Keratinocyte (primary cell): Measurements from ENCODE around the gene ZMYND8.

ENCODE experiments used
- EZH2 ChIP-seq: IDR thresholded peaks from one replicate; pipeline ENCODE4 v1.6.1; 2012; ENCODE audit warnings: inconsistent platforms, mild to moderate bottlenecking, low read length, moderate library complexity
- TF ChIP-seq, protein P1 (sequence below), 3 experiments: IDR thresholded peaks in 1 of 3; conservative IDR thresholded peaks in 1 of 3; optimal IDR thresholded peaks in 1 of 3; 2 replicates in 2 of 3; 3 replicates in 1 of 3; pipeline versions ENCODE3 to v1.5.1; 2011; ENCODE audit warnings: low read length in 3 of 3, mild to moderate bottlenecking in 3 of 3, moderate library complexity in 2 of 3, control low read depth in 1 of 3, inconsistent platforms in 1 of 3; ENCODE audit not compliant: insufficient read depth in 2 of 3; ENCODE audit errors: extremely low read depth in 1 of 3

DNA sequence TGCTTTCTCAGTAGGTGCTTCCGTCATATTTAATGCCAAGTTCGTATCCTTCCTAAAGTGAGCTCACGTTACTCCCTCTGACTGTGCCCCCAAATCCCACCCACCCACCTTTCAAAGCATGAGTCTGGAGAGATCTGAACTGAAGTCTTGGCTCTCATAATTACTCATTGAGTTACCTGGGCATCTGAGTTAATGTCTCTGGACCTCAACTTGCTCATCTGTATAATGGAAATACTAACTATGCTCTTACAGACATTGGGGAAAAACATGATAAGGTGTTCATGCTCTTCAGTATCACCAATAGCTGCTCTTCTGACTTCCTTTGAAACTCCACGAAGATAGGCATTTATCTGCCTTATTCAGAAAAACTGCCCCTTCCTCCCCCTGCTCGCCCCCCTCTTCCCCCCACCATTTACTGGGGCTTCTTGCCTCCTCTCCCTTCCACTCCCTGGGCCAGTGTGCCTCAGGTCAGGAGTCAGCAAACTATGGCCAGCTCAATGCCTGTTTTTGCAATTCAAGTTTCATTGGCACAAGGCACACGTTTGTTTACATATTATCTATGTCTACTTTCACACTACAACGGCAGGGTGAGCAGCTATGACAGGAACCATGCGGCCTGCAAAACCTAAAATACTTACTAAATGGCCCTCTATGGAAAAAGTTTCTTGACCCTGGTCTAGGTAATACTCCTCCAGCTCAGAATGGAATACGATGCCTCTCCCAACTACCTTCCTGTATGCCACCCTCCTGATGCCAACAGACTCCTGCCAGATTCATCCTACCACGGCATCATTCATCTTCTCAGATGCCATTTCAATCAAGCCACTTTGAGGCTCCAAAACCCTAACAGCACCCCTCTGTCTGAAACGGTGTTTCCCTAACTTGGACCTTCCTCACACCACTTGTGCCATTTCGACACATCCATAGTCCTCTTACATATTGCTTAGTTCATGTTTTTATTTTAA is 138.7 kb downstream of the ZMYND8 start:
- TF ChIP-seq, protein P1, sequence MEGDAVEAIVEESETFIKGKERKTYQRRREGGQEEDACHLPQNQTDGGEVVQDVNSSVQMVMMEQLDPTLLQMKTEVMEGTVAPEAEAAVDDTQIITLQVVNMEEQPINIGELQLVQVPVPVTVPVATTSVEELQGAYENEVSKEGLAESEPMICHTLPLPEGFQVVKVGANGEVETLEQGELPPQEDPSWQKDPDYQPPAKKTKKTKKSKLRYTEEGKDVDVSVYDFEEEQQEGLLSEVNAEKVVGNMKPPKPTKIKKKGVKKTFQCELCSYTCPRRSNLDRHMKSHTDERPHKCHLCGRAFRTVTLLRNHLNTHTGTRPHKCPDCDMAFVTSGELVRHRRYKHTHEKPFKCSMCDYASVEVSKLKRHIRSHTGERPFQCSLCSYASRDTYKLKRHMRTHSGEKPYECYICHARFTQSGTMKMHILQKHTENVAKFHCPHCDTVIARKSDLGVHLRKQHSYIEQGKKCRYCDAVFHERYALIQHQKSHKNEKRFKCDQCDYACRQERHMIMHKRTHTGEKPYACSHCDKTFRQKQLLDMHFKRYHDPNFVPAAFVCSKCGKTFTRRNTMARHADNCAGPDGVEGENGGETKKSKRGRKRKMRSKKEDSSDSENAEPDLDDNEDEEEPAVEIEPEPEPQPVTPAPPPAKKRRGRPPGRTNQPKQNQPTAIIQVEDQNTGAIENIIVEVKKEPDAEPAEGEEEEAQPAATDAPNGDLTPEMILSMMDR (optimal IDR thresholded peaks at IDR 0.05 in 1 of 3, IDR thresholded peaks at IDR 0.05 in 1 of 3, conservative IDR thresholded peaks at IDR 0.05 in 1 of 3; ENCODE audit: extremely low read depth in 1 of 3, insufficient read depth in 2 of 3, low read length in 3 of 3): no peak
- TF ChIP-seq EZH2: no peak
